GM12865 (cell line): ENCODE measurements around the gene DNMBP.

Experiments
- DNase-seq: peaks from one replicate; pipeline ENCODE4 v3.0.0; 2010; ENCODE audit warnings: low read depth
- H3K4me3 ChIP-seq: 2 replicates; pipeline ENCODE4 v1.5.1; 2011; ENCODE audit warnings: mild to moderate bottlenecking, low read depth, low read length, control low read depth
- TF ChIP-seq, protein P1 (sequence below): IDR thresholded peaks from 2 replicates; pipeline ENCODE4 v1.5.1; 2011; ENCODE audit warnings: low read length, control low read depth, low read depth, inconsistent platforms; ENCODE audit not compliant: insufficient read depth; ENCODE audit errors: missing control alignments

Gene DNMBP

DNA sequence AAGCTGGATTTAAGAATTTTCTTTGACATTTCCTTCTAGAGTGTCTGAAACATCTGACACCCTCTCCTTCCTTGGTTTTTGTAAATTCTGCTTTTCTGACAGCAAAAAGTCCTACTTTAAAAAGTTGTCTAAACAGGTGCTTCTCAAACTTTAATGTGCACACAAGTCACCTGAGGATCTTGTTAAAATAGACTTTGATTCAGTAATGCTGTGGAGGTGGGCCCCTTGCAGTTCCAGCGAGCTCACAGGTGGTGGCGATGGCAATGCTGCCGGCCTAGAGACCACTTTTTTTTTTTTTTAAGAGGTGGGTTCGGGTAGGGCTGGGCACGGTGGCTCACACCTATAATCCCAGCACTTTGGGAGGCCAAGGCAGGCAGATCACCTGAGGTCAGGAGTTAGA, 150.2 kb downstream of the DNMBP start:
- DNase-seq: peak; percentile 48
- TF ChIP-seq, protein P1, sequence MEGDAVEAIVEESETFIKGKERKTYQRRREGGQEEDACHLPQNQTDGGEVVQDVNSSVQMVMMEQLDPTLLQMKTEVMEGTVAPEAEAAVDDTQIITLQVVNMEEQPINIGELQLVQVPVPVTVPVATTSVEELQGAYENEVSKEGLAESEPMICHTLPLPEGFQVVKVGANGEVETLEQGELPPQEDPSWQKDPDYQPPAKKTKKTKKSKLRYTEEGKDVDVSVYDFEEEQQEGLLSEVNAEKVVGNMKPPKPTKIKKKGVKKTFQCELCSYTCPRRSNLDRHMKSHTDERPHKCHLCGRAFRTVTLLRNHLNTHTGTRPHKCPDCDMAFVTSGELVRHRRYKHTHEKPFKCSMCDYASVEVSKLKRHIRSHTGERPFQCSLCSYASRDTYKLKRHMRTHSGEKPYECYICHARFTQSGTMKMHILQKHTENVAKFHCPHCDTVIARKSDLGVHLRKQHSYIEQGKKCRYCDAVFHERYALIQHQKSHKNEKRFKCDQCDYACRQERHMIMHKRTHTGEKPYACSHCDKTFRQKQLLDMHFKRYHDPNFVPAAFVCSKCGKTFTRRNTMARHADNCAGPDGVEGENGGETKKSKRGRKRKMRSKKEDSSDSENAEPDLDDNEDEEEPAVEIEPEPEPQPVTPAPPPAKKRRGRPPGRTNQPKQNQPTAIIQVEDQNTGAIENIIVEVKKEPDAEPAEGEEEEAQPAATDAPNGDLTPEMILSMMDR: peak; percentile 41
- H3K4me3 ChIP-seq: no peak overlapping the region

DNA sequence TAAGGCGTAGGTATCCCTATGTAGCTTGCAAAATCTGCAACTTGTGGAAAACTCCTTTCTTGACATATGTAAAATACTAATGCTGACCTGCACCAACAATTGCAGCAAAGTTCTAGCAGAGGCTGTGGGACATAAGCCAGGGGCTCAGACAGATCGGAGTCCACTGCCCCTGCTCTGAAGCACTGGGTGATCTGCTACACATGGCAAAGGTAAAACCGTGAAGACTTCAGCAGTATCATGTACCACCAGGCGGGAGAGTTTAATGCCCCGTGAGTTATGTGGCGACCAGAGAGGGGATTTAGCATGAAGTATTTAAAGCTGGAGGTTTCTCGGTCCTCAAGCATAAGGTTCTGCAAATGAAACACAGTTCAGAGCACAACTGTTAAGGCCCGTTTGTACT, 150.9 kb downstream of the DNMBP start:
- TF ChIP-seq, protein P1: no peak
- H3K4me3 ChIP-seq: no peak overlapping the region
- DNase-seq: no peak

DNA sequence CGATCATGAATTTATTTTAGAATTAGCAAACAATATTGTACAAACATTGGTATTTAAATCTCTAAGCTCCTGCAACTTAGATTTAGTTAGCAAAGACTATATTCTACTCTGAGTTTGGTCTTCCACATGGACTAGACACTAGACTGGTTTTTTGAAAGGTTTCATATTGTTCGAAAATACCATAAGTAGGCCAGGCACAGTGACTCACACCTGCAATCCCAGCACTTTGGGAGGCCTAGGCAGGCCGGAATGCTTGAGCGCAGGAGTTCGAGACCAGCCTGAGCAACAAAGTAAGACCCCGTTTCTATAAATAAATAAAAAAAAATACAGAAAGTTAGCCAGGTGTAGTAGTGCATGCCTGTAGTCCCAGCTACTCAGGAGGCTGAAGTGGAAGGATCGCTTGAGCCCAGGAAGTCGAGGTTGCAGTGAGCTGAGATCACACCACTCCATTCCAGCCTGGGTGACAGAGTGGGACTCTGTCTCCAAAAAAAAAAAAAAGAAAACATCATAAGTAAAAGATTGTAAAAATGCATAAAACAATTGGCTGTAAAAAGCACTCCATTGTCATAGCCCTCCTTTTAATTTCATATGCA, 154.2 kb downstream of the DNMBP start:
- no peak for DNase-seq
- no peak overlapping the region for H3K4me3 ChIP-seq
- TF ChIP-seq, protein P1: no peak

DNA sequence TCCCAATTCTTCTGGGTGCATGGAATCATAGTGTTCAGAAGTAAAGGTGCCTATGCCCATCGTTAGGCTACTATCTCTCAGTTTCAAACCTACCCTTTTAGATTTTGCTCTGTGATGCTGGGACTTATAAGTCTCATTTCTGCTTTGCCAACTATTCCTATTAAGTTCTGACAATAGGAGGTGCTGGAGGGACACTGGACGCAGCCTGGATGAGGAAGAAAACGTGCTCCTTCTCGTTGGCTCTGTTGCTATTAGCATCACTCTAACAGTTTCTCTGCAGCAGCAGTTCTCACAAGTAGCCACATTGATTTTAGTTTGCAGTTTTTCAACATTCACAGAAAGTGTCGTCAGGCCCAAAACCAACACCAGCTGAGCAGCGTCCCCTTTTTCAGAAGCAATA, 154.9 kb downstream of the DNMBP start:
- DNase-seq: peak; percentile 32
- H3K4me3 ChIP-seq: no peak overlapping the region
- TF ChIP-seq, protein P1: no peak

DNA sequence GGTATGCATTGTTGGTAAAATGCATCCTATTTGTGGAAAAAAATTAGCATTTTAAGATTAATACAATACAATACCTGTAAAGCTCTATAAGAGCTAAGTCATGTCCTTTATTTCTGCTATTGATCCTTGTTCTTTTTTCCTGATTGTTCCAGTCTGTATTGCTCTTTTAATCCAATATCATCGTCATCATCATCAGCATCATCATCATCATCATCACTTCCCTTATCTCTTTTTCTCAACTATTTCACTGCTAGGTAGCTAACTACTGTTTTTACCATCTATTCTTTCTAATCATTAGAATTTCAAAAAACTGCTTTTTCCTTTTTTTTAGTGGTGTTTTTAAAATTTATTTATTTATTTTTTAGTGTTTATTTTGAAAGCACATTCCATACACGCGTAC, 156.1 kb downstream of the DNMBP start:
- H3K4me3 ChIP-seq: no peak overlapping the region
- TF ChIP-seq, protein P1: no peak
- no peak for DNase-seq

DNA sequence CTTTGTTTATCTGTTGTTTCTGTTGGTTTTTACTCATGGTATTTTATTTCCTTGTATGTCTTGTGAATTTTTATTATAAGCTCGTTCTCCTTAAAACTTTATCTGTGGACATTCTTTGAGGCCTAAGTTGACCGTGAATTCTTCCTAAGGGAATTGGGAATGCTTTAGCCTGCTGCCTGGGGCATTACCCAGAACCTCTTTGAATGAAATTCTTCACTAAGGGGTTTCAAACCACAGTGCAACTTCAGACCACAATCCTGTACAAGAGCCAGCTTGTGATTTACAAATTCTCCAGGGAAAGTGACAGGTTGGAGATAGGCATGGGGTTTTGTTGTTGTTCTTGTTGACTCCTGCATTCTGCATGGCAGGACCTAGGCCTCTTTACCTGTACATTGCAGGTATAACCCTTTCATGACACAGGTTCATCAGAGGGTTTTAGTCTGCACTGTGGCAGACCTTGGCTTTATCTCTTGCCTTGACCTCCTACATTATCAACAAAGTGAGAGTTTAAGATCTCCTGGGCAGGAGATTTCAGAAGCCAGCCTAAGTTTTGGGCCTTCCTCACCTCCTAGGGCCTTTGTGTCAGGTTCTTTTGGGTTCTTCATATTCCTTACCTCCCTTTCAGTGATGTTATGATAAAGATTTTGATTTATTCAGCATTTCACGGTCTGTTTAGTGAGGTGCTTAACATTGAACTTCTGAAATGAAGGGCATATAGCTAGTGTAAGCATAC, 157.1 kb downstream of the DNMBP start:
- H3K4me3 ChIP-seq: no peak overlapping the region
- TF ChIP-seq, protein P1: no peak
- DNase-seq: no peak
